ENCODE measurements around the gene EYA4.
A peak's percentile ranks its signal among the peaks of the same experiment; 100 is the strongest.

The EYA4 gene

DNA sequence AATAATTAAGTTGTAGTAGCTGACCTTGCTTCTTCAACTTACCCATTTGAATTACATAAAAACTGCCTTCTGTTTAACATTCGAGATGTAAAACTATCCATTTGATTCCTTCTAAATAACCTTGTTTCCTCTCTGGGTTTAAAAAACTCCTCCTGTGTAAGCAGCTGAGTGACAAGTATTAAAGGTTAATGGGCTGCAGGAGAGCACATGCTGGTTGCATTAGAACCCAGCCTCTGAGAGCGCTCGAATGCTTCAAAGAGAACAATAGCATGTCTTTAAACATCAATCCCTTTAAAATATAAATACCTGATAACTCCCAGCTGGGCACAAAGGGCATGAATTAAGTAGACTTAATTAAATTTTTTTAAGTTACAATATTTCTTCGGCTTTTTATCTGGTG, 215.8 kb downstream of the EYA4 start:
- TF ChIP-seq, protein P1, sequence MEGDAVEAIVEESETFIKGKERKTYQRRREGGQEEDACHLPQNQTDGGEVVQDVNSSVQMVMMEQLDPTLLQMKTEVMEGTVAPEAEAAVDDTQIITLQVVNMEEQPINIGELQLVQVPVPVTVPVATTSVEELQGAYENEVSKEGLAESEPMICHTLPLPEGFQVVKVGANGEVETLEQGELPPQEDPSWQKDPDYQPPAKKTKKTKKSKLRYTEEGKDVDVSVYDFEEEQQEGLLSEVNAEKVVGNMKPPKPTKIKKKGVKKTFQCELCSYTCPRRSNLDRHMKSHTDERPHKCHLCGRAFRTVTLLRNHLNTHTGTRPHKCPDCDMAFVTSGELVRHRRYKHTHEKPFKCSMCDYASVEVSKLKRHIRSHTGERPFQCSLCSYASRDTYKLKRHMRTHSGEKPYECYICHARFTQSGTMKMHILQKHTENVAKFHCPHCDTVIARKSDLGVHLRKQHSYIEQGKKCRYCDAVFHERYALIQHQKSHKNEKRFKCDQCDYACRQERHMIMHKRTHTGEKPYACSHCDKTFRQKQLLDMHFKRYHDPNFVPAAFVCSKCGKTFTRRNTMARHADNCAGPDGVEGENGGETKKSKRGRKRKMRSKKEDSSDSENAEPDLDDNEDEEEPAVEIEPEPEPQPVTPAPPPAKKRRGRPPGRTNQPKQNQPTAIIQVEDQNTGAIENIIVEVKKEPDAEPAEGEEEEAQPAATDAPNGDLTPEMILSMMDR (IDR thresholded peaks at IDR 0.05) = no peak
- peaks cover 41% of the 10 kb centered on the region for H3K4me1 Mint-ChIP-seq
- peak overlapping the region; percentile 81 for H3K27ac Mint-ChIP-seq
- H3K9me3 Mint-ChIP-seq = no peaks in the 10 kb centered on the region
- peak; percentile 5 for DNase-seq
- H3K4me3 Mint-ChIP-seq = peak overlapping the region; percentile 68
- no peaks in the 10 kb centered on the region for H3K36me3 Mint-ChIP-seq (ENCODE audit: low read depth)
- H3K27me3 Mint-ChIP-seq (ENCODE audit: low read depth, poor library complexity) = no peaks in the 10 kb centered on the region

DNA sequence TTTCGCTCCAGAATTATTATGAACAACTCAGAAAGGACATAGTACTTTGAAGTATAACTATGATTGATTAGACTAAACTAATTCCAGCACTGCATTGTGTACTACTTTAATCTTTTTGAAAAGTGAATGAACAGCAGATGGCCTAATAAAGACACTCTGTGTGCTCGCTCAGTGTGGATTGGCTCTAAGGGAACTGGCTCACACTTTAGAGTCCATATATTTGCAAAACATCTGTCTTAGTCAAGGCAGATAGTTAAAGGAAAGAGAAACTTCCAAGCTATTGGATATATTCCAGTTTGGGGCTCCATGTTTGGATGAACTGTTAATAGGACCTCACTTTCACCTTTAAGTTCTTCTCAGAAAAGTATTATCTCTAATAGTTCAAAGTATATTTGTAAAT, 218.9 kb downstream of the EYA4 start:
- no peak overlapping the region for H3K4me3 Mint-ChIP-seq
- no peaks in the 10 kb centered on the region for H3K27me3 Mint-ChIP-seq (ENCODE audit: low read depth, poor library complexity)
- TF ChIP-seq, protein P1 (IDR thresholded peaks at IDR 0.05) = no peak
- no peaks in the 10 kb centered on the region for H3K36me3 Mint-ChIP-seq (ENCODE audit: low read depth)
- no peaks in the 10 kb centered on the region for H3K9me3 Mint-ChIP-seq
- DNase-seq = no peak
- H3K27ac Mint-ChIP-seq = no peak overlapping the region
- peaks cover 41% of the 10 kb centered on the region for H3K4me1 Mint-ChIP-seq

DNA sequence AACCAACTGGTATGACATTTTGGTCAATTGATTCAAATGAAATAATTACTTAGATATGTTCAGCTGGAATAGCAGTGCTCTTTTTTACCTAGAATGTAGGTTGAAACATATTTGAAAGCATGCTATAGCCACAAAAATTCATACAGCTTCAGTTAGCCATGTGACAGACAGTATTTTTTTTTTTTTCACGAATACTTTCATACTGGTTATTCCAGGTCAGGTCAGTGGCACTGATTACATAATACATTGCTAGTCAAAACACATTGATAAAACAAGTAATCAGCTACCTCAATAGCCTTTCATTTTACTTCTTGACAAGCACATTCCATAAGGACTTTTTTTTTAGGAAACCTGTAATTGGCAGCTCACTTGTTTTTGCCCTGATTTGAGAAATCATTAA, 222.6 kb downstream of the EYA4 start:
- H3K27me3 Mint-ChIP-seq (ENCODE audit: low read depth, poor library complexity) = no peaks in the 10 kb centered on the region
- peaks cover 4% of the 10 kb centered on the region for H3K9me3 Mint-ChIP-seq
- DNase-seq = no peak
- no peak overlapping the region for H3K4me3 Mint-ChIP-seq
- TF ChIP-seq, protein P1 (IDR thresholded peaks at IDR 0.05) = no peak
- H3K36me3 Mint-ChIP-seq (ENCODE audit: low read depth) = peaks cover 7% of the 10 kb centered on the region
- H3K27ac Mint-ChIP-seq = no peak overlapping the region
- peaks cover 7% of the 10 kb centered on the region for H3K4me1 Mint-ChIP-seq

DNA sequence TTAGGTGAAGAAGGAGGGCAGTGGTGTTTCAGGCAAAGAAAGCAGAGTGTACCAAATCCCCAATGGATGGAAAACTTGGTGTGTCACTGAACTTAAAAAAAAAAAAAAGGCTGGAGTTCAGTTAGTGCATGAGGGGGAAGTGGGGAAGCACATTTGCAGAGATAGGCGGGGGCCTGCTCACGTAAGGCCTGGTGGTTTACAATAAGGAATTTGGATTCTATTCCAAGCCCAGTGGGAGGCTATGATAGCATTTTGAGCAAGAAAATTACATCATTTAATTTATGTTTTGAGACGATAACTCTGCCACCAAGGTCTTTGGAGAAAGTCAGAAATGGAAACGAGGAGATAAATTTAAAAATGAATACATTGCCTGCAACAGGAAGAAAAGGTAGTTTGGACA, 225.5 kb downstream of the EYA4 start:
- no peaks in the 10 kb centered on the region for H3K27me3 Mint-ChIP-seq (ENCODE audit: low read depth, poor library complexity)
- H3K27ac Mint-ChIP-seq = no peak overlapping the region
- H3K9me3 Mint-ChIP-seq = peaks cover 12% of the 10 kb centered on the region
- DNase-seq = no peak
- H3K4me1 Mint-ChIP-seq = no peaks in the 10 kb centered on the region
- TF ChIP-seq, protein P1 (IDR thresholded peaks at IDR 0.05) = no peak
- H3K36me3 Mint-ChIP-seq (ENCODE audit: low read depth) = peaks cover 16% of the 10 kb centered on the region
- no peak overlapping the region for H3K4me3 Mint-ChIP-seq

DNA sequence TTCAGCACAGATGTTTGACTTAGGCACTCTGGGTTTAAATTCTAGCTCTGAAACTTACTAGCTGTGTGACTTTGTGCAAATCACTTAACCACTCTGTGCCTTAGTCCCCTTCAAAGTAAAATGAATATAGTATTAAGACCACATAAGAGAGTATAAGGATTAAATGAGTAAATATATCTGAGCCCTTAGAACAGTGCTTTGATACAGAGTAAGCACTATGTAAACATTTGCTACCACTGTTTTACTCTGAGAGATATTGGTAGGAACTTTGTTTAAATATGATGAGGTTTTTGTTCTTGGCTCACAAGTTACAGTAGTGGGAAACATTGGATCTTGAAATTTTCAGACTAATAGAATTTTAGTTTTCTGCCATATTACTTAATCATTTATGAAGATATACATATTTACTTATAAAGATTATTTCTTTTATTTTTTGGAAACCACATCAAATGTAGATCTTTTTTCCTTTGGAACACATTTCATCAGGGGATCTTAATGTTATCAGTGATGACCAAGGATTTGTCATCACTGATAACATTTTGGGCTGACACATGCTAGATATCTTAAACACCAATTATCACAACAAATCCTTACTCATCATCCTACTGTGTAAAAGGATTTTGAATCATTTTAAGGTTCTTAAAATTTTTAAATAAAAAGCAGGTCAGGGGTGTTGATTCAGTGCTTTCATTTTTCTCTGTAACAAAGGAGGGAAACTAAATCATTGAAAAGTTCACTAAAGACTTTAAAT, 226.2 kb downstream of the EYA4 start:
- Mint-ChIP-seq H3K36me3 (ENCODE audit: low read depth) (peaks cover 16% of the 10 kb centered on the region), H3K27ac (no peak overlapping the region), H3K4me1 (no peaks in the 10 kb centered on the region), H3K9me3 (peaks cover 12% of the 10 kb centered on the region), H3K4me3 (no peak overlapping the region), H3K27me3 (ENCODE audit: low read depth, poor library complexity) (no peaks in the 10 kb centered on the region)
- no peak for DNase-seq
- TF ChIP-seq, protein P1 (IDR thresholded peaks at IDR 0.05) = no peak

DNA sequence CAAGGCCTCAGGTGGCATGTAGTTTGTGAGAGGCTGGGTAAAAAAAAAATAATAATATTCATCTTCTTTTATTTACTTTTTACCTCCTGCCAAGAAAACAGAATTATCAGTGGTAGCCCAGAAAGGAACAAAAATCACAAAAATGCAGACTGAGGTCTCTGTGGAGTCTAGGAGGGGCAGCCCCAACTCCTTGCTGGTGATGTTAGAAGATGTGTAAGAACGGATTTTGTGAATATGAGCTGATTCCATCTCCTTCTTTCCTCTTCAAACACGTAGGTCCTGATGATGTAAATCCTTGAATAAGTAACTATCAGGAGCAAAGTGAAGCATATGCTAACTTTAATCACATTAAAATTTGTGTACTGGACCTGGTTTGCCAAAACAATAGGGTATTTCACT, 226.8 kb downstream of the EYA4 start:
- no peak for DNase-seq
- no peak overlapping the region for H3K4me3 Mint-ChIP-seq
- H3K4me1 Mint-ChIP-seq = no peaks in the 10 kb centered on the region
- H3K9me3 Mint-ChIP-seq = peaks cover 12% of the 10 kb centered on the region
- peaks cover 16% of the 10 kb centered on the region for H3K36me3 Mint-ChIP-seq (ENCODE audit: low read depth)
- TF ChIP-seq, protein P1 (IDR thresholded peaks at IDR 0.05) = no peak
- no peaks in the 10 kb centered on the region for H3K27me3 Mint-ChIP-seq (ENCODE audit: low read depth, poor library complexity)
- H3K27ac Mint-ChIP-seq = no peak overlapping the region

All from nephron progenitor cell (in vitro differentiated cells).